H1 (cell line): ENCODE data around the gene EPHB1. TPM values are rescaled to one million over a fixed set of nuclear protein-coding genes. Genes with fewer than 3 reads are reported as not detected.

Experiments used
- CTCF ChIA-PET: fragments of 300-600 bp; sonication (Branson Sonifier 250); formaldehyde crosslinking; loops from one replicate; lab custom pipeline; 2021; ENCODE audit not compliant: partially characterized antibody; lab: Charles Lee
- POLR2A ChIA-PET: fragments of 300-600 bp; sonication (Branson Sonifier 250); formaldehyde crosslinking; loops from one replicate; lab custom pipeline; 2021; ENCODE audit warnings: inconsistent platforms; ENCODE audit not compliant: partially characterized antibody; lab: Charles Lee
- DNase-seq, 2 experiments: peaks; one replicate each; pipeline versions ENCODE4 v3.0.0 to v3.0.0-alpha.2; 2010 to 2022; ENCODE audit warnings: low spot score in 2 of 2, low read depth in 1 of 2, mixed read lengths in 1 of 2
- FAIRE-seq: peaks from 2 replicates; lab custom pipeline; 2011; peaks lifted over from hg19 to GRCh38; lab: Jason Lieb, UNC
- H2AFZ ChIP-seq: 2 replicates; pipeline ENCODE4 v1.8.1; 2012; ENCODE audit warnings: low read length, inconsistent platforms
- H2AK5ac ChIP-seq: 2 replicates; pipeline ENCODE4 v1.6.1; 2013; ENCODE audit warnings: low read depth, low read length
- H2BK120ac ChIP-seq: replicated peaks from 2 replicates; pipeline ENCODE3; 2013; ENCODE audit warnings: low read depth, low read length, inconsistent platforms
- H2BK12ac ChIP-seq: 2 replicates; pipeline ENCODE4 v1.6.1; 2013; ENCODE audit warnings: low read depth, low read length
- H2BK15ac ChIP-seq: 2 replicates; pipeline ENCODE4 v1.6.1; 2013; ENCODE audit warnings: low read length
- H2BK20ac ChIP-seq: 2 replicates; pipeline ENCODE4 v1.6.1; 2013; ENCODE audit warnings: low read length
- H2BK5ac ChIP-seq: 2 replicates; pipeline ENCODE4 v1.6.1; 2013; ENCODE audit warnings: low read depth, low read length
- H3K14ac ChIP-seq: 2 replicates; pipeline ENCODE4 v1.6.1; 2013; ENCODE audit warnings: inconsistent platforms; ENCODE audit not compliant: insufficient read length
- H3K18ac ChIP-seq: 2 replicates; pipeline ENCODE4 v1.6.1; 2013; ENCODE audit warnings: low read length; ENCODE audit errors: extremely low read depth
- H3K23ac ChIP-seq: 2 replicates; pipeline ENCODE4 v1.6.1; 2013; ENCODE audit warnings: inconsistent platforms; ENCODE audit not compliant: insufficient read length
- H3K23me2 ChIP-seq: 2 replicates; pipeline ENCODE4 v1.6.1; 2013; ENCODE audit warnings: low read depth, low read length
- H3K27ac ChIP-seq: 2 replicates; pipeline ENCODE4 v1.6.1; 2011; ENCODE audit warnings: low read depth, low read length, inconsistent platforms
- H3K27me3 ChIP-seq, 4 experiments: replicated peaks in 1 of 4; 1 replicate in 1 of 4; 2 replicates in 3 of 4; pipeline versions ENCODE4 v1.6.1 to v1.8.1; 2011 to 2013; ENCODE audit warnings: low read length in 3 of 4, mild to moderate bottlenecking in 3 of 4, inconsistent platforms in 2 of 4, mixed read lengths in 2 of 4, moderate library complexity in 1 of 4; ENCODE audit not compliant: control insufficient read depth in 3 of 4, insufficient read depth in 3 of 4; ENCODE audit errors: extremely low read depth in 1 of 4
- H3K36me3 ChIP-seq, 4 experiments: 2 replicates each; pipeline versions ENCODE4 v1.6.1 to v1.8.1; 2011 to 2013; ENCODE audit warnings: mild to moderate bottlenecking in 4 of 4, low read length in 3 of 4, moderate library complexity in 2 of 4, control low read depth in 1 of 4, inconsistent platforms in 1 of 4; ENCODE audit not compliant: insufficient read depth in 4 of 4, control insufficient read depth in 2 of 4
- H3K4ac ChIP-seq: replicated peaks from 2 replicates; pipeline ENCODE3; 2013; ENCODE audit warnings: low read length, low read depth, mixed read lengths, inconsistent platforms; ENCODE audit not compliant: insufficient read length
- H3K4me1 ChIP-seq, 4 experiments: replicated peaks in 1 of 4; 1 replicate in 1 of 4; 2 replicates in 3 of 4; pipeline versions ENCODE4 v1.6.1 to v1.8.1; 2011 to 2013; ENCODE audit warnings: low read length in 3 of 4, inconsistent platforms in 2 of 4, mixed read lengths in 1 of 4; ENCODE audit not compliant: insufficient read depth in 4 of 4, control insufficient read depth in 3 of 4
- H3K4me2 ChIP-seq, 2 experiments: 2 replicates each; pipeline versions ENCODE4 v1.6.1 to v1.8.1; 2011 to 2013; ENCODE audit warnings: low read depth in 2 of 2, low read length in 2 of 2, control low read depth in 1 of 2, inconsistent platforms in 1 of 2, mild to moderate bottlenecking in 1 of 2; ENCODE audit not compliant: insufficient read depth in 1 of 2
- H3K4me3 ChIP-seq, 4 experiments: fragments of 200-600, 300-600 bp in 1 of 4; sonication (generic), shearing (Covaris generic), sonication (Bioruptor Twin) in 1 of 4; 2 replicates each; pipeline versions ENCODE4 v1.5.1 to v1.8.1; 2011 to 2016; ENCODE audit warnings: low read length in 4 of 4, low read depth in 3 of 4, control low read depth in 2 of 4, inconsistent platforms in 2 of 4, mild to moderate bottlenecking in 2 of 4, mixed read lengths in 1 of 4, moderate library complexity in 1 of 4; ENCODE audit not compliant: insufficient read depth in 2 of 4; ENCODE audit errors: extremely low read depth in 1 of 4
- H3K56ac ChIP-seq: replicated peaks from 2 replicates; pipeline ENCODE3; 2013; ENCODE audit warnings: low read depth, mild to moderate bottlenecking, mixed read lengths, low read length, inconsistent platforms; ENCODE audit not compliant: insufficient read length
- H3K79me1 ChIP-seq: 2 replicates; pipeline ENCODE4 v1.6.1; 2013; ENCODE audit warnings: low read depth, low read length, control low read depth
- H3K79me2 ChIP-seq, 2 experiments: 2 replicates each; pipeline versions ENCODE4 v1.6.1 to v1.8.1; 2012 to 2013; ENCODE audit warnings: low read length in 2 of 2, mild to moderate bottlenecking in 2 of 2, inconsistent platforms in 1 of 2; ENCODE audit not compliant: insufficient read depth in 2 of 2, control insufficient read depth in 1 of 2
- H3K9ac ChIP-seq, 4 experiments: replicated peaks in 1 of 4; 1 replicate in 1 of 4; 2 replicates in 3 of 4; pipeline versions ENCODE4 v1.6.1 to v1.8.1; 2011 to 2013; ENCODE audit warnings: low read depth in 3 of 4, low read length in 3 of 4, control low read depth in 2 of 4, mild to moderate bottlenecking in 2 of 4, moderate library complexity in 2 of 4, inconsistent platforms in 1 of 4; ENCODE audit errors: extremely low read depth in 1 of 4
- H3K9me3 ChIP-seq, 2 experiments: 2 replicates each; pipeline versions ENCODE4 v1.6.1 to v1.8.1; 2012 to 2013; ENCODE audit warnings: mild to moderate bottlenecking in 2 of 2, moderate library complexity in 2 of 2, control low read depth in 1 of 2, inconsistent platforms in 1 of 2, low read depth in 1 of 2, low read length in 1 of 2, mixed read lengths in 1 of 2; ENCODE audit not compliant: insufficient read depth in 2 of 2
- H4K20me1 ChIP-seq, 2 experiments: replicated peaks in 1 of 2; 2 replicates each; pipeline versions ENCODE3 to v1.8.1; 2011 to 2013; ENCODE audit warnings: inconsistent platforms in 2 of 2, low read length in 2 of 2, mild to moderate bottlenecking in 1 of 2; ENCODE audit not compliant: insufficient read depth in 2 of 2, control insufficient read depth in 1 of 2
- H4K5ac ChIP-seq: 2 replicates; pipeline ENCODE4 v1.6.1; 2013; ENCODE audit warnings: low read length, low read depth, mixed read lengths, inconsistent platforms; ENCODE audit not compliant: insufficient read length
- H4K8ac ChIP-seq: 2 replicates; pipeline ENCODE4 v1.8.0; 2013; ENCODE audit warnings: mild to moderate bottlenecking, moderate library complexity, low read length, inconsistent platforms; ENCODE audit not compliant: insufficient read depth; ENCODE audit errors: extremely low read depth
- H4K91ac ChIP-seq: replicated peaks from 2 replicates; pipeline ENCODE3; 2013; ENCODE audit warnings: low read length, mixed read lengths, inconsistent platforms; ENCODE audit not compliant: insufficient read length
- BRCA1 ChIP-seq: IDR thresholded peaks from 2 replicates; pipeline ENCODE4 v1.6.1; 2012; ENCODE audit warnings: low read depth, low read length, improper control_type of control experiment
- CREB1 ChIP-seq: IDR thresholded peaks from 2 replicates; pipeline ENCODE4 v1.6.1; 2012; ENCODE audit warnings: inconsistent platforms
- HDAC2 ChIP-seq, 2 experiments: fragments of 300-600 bp in 1 of 2; sonication (generic) in 1 of 2; IDR thresholded peaks; 2 replicates each; pipeline ENCODE4 v1.6.1; 2011 to 2012; ENCODE audit warnings: low read depth in 2 of 2, low read length in 2 of 2, mild to moderate bottlenecking in 2 of 2, moderate library complexity in 2 of 2, borderline replicate concordance in 1 of 2, inconsistent platforms in 1 of 2
- MAFK ChIP-seq: IDR thresholded peaks from 2 replicates; pipeline ENCODE4 v1.6.1; 2012; ENCODE audit warnings: low read depth, mild to moderate bottlenecking, improper control_type of control experiment, low read length
- POU5F1 ChIP-seq: IDR thresholded peaks from 2 replicates; pipeline ENCODE4 v1.6.1; 2011; ENCODE audit warnings: low read depth, mild to moderate bottlenecking, low read length, moderate library complexity
- RXRA ChIP-seq: IDR thresholded peaks from 2 replicates; pipeline ENCODE4 v1.6.1; 2011; ENCODE audit warnings: low read depth, mild to moderate bottlenecking, low read length, moderate library complexity; ENCODE audit not compliant: insufficient read depth
- SRF ChIP-seq: IDR thresholded peaks from 2 replicates; pipeline ENCODE4 v1.6.1; 2011; ENCODE audit warnings: mild to moderate bottlenecking, low read depth, low read length, moderate library complexity
- WGBS, 2 experiments: shearing (Covaris generic) in 1 of 2; methylation state at CpG; one replicate each; pipeline versions ENCODE4 v1.1.6 to v1.1.7; 2013 to 2015; ENCODE audit warnings: low lambda C conversion rate in 2 of 2, mixed read lengths in 2 of 2, inconsistent platforms in 1 of 2, low coverage in 1 of 2, missing lambda C conversion rate in 1 of 2; ENCODE audit not compliant: insufficient replicate concordance in 2 of 2, insufficient coverage in 1 of 2, insufficient read length in 1 of 2; ENCODE audit errors: extremely low coverage in 1 of 2, missing lambda C conversion rate in 1 of 2; 5-methylcytosine and 5-hydroxymethylcytosine counted together
- polyA plus RNA-seq, 7 experiments: library from polyadenylated mRNA; depleted of rRNA in 3 of 7; stranded (reverse) in 5 of 7; unstranded in 2 of 7; fragments of >200 nt in 5 of 7; fragments of 200-250 nt in 2 of 7; gene quantifications; 1 replicate in 5 of 7; 2 replicates in 1 of 7; 4 replicates in 1 of 7; pipeline versions ENCODE4 v1.2.1 to v1.2.3, GENCODE V29; 2011 to 2013; ENCODE audit warnings: missing spikeins in 2 of 7, mixed read lengths in 2 of 7
- total RNA-seq: library from RNA; stranded (reverse); fragmentation: NEBNext Ultra II Directional; extraction: Animal tissue kit (Norgen Biotek cat#: 25700); gene quantifications from 2 replicates; pipeline ENCODE4 v1.2.1, GENCODE V29; 2021

The EPHB1 gene
- total and polyA plus RNA-seq, 2 of the 8 experiments (the other 6 are each of a cell fraction or from before 2014, with no cell fraction given) = 3.5 to 5.9 TPM

DNA sequence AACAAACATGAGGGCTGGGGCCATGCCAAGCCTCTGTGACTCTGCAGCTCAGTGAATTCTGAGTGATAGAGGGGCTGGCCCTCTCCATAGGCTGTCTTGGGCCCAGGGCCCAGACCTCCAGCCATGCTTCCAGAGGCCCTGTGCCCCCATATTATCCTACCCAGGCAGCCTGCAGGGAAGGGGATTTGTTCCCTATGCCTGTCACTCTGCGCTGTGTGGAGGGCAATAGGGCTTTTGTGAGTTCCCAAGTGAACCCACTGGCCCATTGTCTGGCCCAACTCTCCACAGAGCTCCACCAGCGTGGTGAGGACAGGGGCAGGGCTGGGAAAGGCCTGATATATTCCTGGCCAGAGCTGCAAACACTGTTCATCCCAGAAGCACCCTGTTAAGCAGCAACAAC is 113.2 kb downstream of the EPHB1 start:
- H2BK5ac ChIP-seq = no peak overlapping the region
- no peak for FAIRE-seq
- WGBS, 2 experiments = 89% methylated on average over 2 of the region's 2 CpGs; no CpG with 5 or more reads in 1 of the 2 experiments

More for the DNA sequence above, 113.2 kb downstream of the EPHB1 start:
- no peak for TF ChIP-seq BRCA1
- no peak for TF ChIP-seq CREB1
- no peak for TF ChIP-seq RXRA
- no peak for TF ChIP-seq MAFK
- no peak for TF ChIP-seq SRF
- no peak for TF ChIP-seq POU5F1
- TF ChIP-seq HDAC2 (IDR thresholded peaks at IDR 0.05; ENCODE audit: borderline replicate concordance in 1 of 2, low read depth in 2 of 2, low read length in 2 of 2) = no peak
- H2AFZ ChIP-seq = no peak overlapping the region
- H2BK15ac ChIP-seq = no peak overlapping the region
- H4K5ac ChIP-seq = no peak overlapping the region
- H3K56ac ChIP-seq = no peak overlapping the region
- H3K4ac ChIP-seq = no peak overlapping the region
- no peak overlapping the region for H2BK12ac ChIP-seq
- H3K4me3 ChIP-seq = no peak overlapping the region
- no peak overlapping the region for H3K18ac ChIP-seq
- no peak overlapping the region for H3K4me2 ChIP-seq
- H3K27ac ChIP-seq = no peak overlapping the region
- H3K4me1 ChIP-seq = peaks cover 0 to 4% (median under 1%) of the 10 kb centered on the region in 4 experiments; a peak in 2 of 7 replicates
- H3K23me2 ChIP-seq = no peaks in the 10 kb centered on the region
- no peaks in the 10 kb centered on the region for H3K79me2 ChIP-seq
- ChIA-PET POLR2A (interaction anchor here (0.6 kb wide), 1 partner anchor 146 kb away, joined by 4 read pairs; no protein-coding TSS in a partner anchor), CTCF (interaction anchor here (0.6 to 1.9 kb wide), 4 partner anchors 21 to 211 kb away, joined by 3 to 5 read pairs (median 4); partner anchors contain the start of gene EPHB1)
- H3K27me3 ChIP-seq = no peaks in the 10 kb centered on the region
- no peak for DNase-seq
- H3K9ac ChIP-seq = no peak overlapping the region
- no peak overlapping the region for H4K91ac ChIP-seq
- H3K14ac ChIP-seq = no peak overlapping the region
- no peaks in the 10 kb centered on the region for H4K20me1 ChIP-seq
- H3K23ac ChIP-seq = no peak overlapping the region
- no peak overlapping the region for H4K8ac ChIP-seq
- H3K79me1 ChIP-seq = no peaks in the 10 kb centered on the region
- H2AK5ac ChIP-seq = no peak overlapping the region
- no peak overlapping the region for H2BK120ac ChIP-seq
- no peaks in the 10 kb centered on the region for H3K9me3 ChIP-seq
- no peaks in the 10 kb centered on the region for H3K36me3 ChIP-seq
- no peak overlapping the region for H2BK20ac ChIP-seq
